ENCODE results near the gene USP17L30.
"Not testable (repeated sequence)": the region's sequence is repeated elsewhere in the genome, so short reads cannot be mapped to it uniquely, and the experiment has no call there.

- TF ChIP-seq, protein P1, sequence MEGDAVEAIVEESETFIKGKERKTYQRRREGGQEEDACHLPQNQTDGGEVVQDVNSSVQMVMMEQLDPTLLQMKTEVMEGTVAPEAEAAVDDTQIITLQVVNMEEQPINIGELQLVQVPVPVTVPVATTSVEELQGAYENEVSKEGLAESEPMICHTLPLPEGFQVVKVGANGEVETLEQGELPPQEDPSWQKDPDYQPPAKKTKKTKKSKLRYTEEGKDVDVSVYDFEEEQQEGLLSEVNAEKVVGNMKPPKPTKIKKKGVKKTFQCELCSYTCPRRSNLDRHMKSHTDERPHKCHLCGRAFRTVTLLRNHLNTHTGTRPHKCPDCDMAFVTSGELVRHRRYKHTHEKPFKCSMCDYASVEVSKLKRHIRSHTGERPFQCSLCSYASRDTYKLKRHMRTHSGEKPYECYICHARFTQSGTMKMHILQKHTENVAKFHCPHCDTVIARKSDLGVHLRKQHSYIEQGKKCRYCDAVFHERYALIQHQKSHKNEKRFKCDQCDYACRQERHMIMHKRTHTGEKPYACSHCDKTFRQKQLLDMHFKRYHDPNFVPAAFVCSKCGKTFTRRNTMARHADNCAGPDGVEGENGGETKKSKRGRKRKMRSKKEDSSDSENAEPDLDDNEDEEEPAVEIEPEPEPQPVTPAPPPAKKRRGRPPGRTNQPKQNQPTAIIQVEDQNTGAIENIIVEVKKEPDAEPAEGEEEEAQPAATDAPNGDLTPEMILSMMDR (IDR thresholded peaks at IDR 0.05; ENCODE audit: poor library complexity) = not testable (repeated sequence)
- not testable (repeated sequence) for TF ChIP-seq EZH2 (IDR thresholded peaks at IDR 0.05; ENCODE audit: borderline replicate concordance)
These were observed 14.3 kb upstream of the USP17L30 start, which contains the start of gene USP17L28 for GRCh38 chr4:9348593-9348992.

Measured in hepatocyte (in vitro differentiated cells).